Psoas muscle (tissue), 8 donors: Measurements from ENCODE around the gene VAMP8. TPM values are rescaled to one million over a fixed set of nuclear protein-coding genes. Genes with fewer than 3 reads are reported as not detected.
A peak's percentile ranks its signal among the peaks of the same experiment; 100 is the strongest.

Source experiments
- ATAC-seq, 4 donors: fragments of 200-7000 bp; cut with Tn5 transposase; one replicate each; pipeline ENCODE4 v1.9.1; 2020; ENCODE audit warnings: moderate library complexity in 3 of 4, mild to moderate bottlenecking in 2 of 4
- DNase-seq, 2 donors: peaks; one replicate each; pipeline ENCODE4 v3.0.0-alpha.2; 2020
- H3K27ac ChIP-seq: fragments of 200-600 bp; one replicate; pipeline ENCODE4 v1.8.0; 2022
- H3K27me3 ChIP-seq, 3 donors: fragments of 200-600 bp in 1 of 3; one replicate each; pipeline versions ENCODE4 v1.6.1 to v1.8.0; 2013 to 2022; ENCODE audit warnings: low read length in 2 of 3, mild to moderate bottlenecking in 2 of 3, moderate library complexity in 1 of 3; ENCODE audit not compliant: insufficient read depth in 3 of 3
- H3K36me3 ChIP-seq, 2 donors: fragments of 200-600 bp in 1 of 2; one replicate each; pipeline versions ENCODE4 v1.6.1 to v1.8.0; 2013 to 2022; ENCODE audit warnings: low read depth in 1 of 2, mild to moderate bottlenecking in 1 of 2, moderate library complexity in 1 of 2; ENCODE audit not compliant: insufficient read depth in 1 of 2
- H3K4me1 ChIP-seq: fragments of 200-600 bp; one replicate; pipeline ENCODE4 v1.8.0; 2022
- H3K4me3 ChIP-seq: fragments of 200-600 bp; one replicate; pipeline ENCODE4 v1.8.0; 2022; ENCODE audit warnings: mild to moderate bottlenecking
- H3K9me3 ChIP-seq: fragments of 200-600 bp; one replicate; pipeline ENCODE4 v1.8.0; 2022
- WGBS, 3 donors: extraction: QIAGEN DNeasy Blood & Tissue Kit; methylation state at CpG; one replicate each; pipeline versions ENCODE4 v1.1.6 to v1.1.7; 2013; 5-methylcytosine and 5-hydroxymethylcytosine counted together
- intact Hi-C, 2 donors: fragments of 100-400 bp; cut with DNase I; formaldehyde crosslinking; loops; one replicate each; pipeline versions ENCODE4 v1.11.0 to v1.14.2; 2022
- polyA plus RNA-seq, 3 donors: library from polyadenylated mRNA; stranded (reverse); fragments of 200-250 nt; gene quantifications; one replicate each; pipeline ENCODE4 v1.2.3, GENCODE V29; 2013
- total RNA-seq, 4 donors: library from RNA; stranded (reverse); fragmentation: NEBNext Ultra II Directional in 2 of 4; extraction: Animal tissue kit (Norgen Biotek cat#: 25700) in 2 of 4; gene quantifications; one replicate each; pipeline versions ENCODE4 v1.2.1 to v1.2.4, GENCODE V29; 2021 to 2023
- TF ChIP-seq, protein P1 (sequence below): fragments of 200-600 bp; IDR thresholded peaks from one replicate; pipeline ENCODE4 v1.8.0; 2022; ENCODE audit warnings: antibody characterized with exemption
- donor health status: healthy with polysubstance abuse.
- donor health status: DM: no; HTN: no; CAD: no; lungs with moderate emphysema.
- donor health status: Bipolar disorder and iron deficiency.
- donor health status: healthy.
- donor health status: DM: yes; HTN: yes; CAD: no.
- donor health status: DM: no; HTN: no; CAD: no.
- donor health status: DM: no; HTN: no; CAD: no.
- donor health status: DM: yes; HTN: yes; CAD: no.

Gene VAMP8
- total and polyA plus RNA-seq, 7 donors, result 11.7 to 25.4 (median 15.7) TPM

DNA sequence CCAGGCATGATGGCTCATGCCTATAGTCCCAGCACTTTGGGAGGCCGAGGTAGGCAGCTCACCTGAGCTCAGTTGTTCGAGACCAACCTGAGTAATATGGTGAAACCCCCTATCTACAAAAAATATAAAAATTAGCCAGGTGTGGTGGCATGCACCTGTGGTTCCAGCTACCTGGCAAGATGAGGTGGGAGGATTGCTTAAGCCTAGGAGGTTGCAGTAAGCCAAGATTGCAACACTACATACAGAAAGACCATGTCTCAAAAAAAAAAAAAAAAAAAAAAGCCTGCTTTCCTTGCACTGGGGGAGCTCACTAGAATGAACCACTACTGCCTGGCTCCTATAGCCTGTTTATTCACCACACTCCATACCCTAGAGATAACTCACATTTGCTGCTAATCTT, 45.8 kb upstream of the VAMP8 start:
- Histone ChIP-seq H3K27ac (no peak overlapping the region), H3K27me3 (no peaks in the 10 kb centered on the region), H3K9me3 (no peaks in the 10 kb centered on the region), H3K4me1 (peaks cover 3% of the 10 kb centered on the region), H3K4me3 (no peak overlapping the region), H3K36me3 (no peaks in the 10 kb centered on the region)
- TF ChIP-seq, protein P1, sequence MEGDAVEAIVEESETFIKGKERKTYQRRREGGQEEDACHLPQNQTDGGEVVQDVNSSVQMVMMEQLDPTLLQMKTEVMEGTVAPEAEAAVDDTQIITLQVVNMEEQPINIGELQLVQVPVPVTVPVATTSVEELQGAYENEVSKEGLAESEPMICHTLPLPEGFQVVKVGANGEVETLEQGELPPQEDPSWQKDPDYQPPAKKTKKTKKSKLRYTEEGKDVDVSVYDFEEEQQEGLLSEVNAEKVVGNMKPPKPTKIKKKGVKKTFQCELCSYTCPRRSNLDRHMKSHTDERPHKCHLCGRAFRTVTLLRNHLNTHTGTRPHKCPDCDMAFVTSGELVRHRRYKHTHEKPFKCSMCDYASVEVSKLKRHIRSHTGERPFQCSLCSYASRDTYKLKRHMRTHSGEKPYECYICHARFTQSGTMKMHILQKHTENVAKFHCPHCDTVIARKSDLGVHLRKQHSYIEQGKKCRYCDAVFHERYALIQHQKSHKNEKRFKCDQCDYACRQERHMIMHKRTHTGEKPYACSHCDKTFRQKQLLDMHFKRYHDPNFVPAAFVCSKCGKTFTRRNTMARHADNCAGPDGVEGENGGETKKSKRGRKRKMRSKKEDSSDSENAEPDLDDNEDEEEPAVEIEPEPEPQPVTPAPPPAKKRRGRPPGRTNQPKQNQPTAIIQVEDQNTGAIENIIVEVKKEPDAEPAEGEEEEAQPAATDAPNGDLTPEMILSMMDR, result no peak
- DNase-seq (no peak), ATAC-seq (no peak)
- WGBS, 3 donors, result 76 to 98% (median 77%) methylated on average over 2 of the region's 2 CpGs
- intact Hi-C loops, result no loop called here

DNA sequence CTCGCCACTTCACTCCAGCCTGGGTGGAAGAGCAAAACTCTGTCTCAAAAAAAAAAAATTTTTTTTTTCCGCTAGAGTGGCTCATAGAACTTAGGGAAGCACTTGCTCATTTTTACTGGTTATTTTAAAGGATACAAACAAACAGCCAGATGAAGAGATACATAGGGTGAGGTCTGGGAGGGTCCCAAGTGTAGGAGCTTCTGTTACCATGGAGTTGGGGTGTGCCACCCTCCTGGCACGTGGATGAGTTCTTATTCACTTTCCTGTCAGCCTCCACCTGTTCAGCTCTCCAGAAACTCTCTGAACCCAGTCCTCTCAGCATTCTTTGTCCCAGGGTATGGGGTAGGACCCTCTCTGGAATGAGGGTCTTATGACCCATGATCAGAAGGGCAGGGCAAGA, 43.3 kb upstream of the VAMP8 start:
- intact Hi-C loops, result no loop called here
- no peak for DNase-seq
- TF ChIP-seq, protein P1, result no peak
- Histone ChIP-seq H3K9me3 (no peaks in the 10 kb centered on the region), H3K36me3 (no peaks in the 10 kb centered on the region), H3K4me3 (no peak overlapping the region), H3K27ac (no peak overlapping the region), H3K4me1 (peaks cover 12% of the 10 kb centered on the region), H3K27me3 (no peaks in the 10 kb centered on the region)
- ATAC-seq, result no peak
- WGBS, 3 donors, result 81 to 83% (median 82%) methylated on average over 3 of the region's 3 CpGs

DNA sequence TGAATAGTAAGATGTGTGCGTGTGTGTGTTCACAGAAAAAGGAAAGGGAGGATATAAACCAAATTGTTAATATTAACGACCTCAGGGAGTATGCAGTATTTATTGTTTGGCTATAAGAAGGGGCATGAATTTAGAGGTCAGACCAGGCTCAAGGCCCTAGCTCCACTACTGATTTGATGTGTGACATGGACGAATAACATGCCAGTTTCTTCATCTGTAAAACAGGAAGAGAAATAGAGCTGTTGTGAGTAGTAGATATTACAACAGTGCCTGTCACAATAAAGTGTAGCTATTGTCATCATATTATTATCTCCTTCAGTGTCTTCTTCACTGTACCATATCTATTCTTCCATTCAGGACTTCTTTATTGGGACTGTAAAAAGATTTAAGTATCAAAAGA, 42.5 kb upstream of the VAMP8 start:
- Histone ChIP-seq H3K36me3 (no peaks in the 10 kb centered on the region), H3K4me3 (no peak overlapping the region), H3K9me3 (no peaks in the 10 kb centered on the region), H3K4me1 (peaks cover 12% of the 10 kb centered on the region), H3K27me3 (no peaks in the 10 kb centered on the region), H3K27ac (no peak overlapping the region)
- ATAC-seq, result no peak
- intact Hi-C loops, result no loop called here
- DNase-seq, result no peak
- TF ChIP-seq, protein P1, result no peak
- 83 to 89% (median 85%) methylated on average over 3 of the region's 3 CpGs for WGBS, 3 donors

DNA sequence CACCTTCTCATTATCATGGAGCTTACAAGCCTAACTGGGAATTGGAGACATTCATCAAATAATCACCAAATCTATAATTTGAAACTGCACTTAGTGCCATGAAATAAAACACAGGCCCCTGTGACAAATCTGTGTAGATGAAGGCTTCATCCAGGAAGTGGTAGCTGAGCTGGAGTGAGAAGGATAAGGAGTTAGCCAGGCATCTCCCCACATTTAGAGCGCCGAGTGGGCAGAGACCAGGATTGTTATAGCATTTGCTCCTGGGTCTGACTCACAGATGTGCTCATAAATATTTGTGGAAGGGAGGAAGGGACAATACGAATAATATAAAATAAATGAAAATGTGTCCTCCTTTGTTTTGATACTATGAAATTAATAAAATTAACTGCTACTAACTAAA, 40.9 kb upstream of the VAMP8 start:
- 81 to 90% (median 82%) methylated on average over 3 of the region's 3 CpGs for WGBS, 3 donors
- no peak for DNase-seq
- intact Hi-C loops, result no loop called here
- Histone ChIP-seq H3K9me3 (no peaks in the 10 kb centered on the region), H3K4me1 (peaks cover 22% of the 10 kb centered on the region), H3K4me3 (no peak overlapping the region), H3K36me3 (peaks cover 10 to 13% of the 10 kb centered on the region in 2 donors), H3K27ac (peak overlapping the region; percentile 99), H3K27me3 (no peaks in the 10 kb centered on the region)
- TF ChIP-seq, protein P1, result no peak
- no peak for ATAC-seq
